Measurements from ENCODE around the gene CBFA2T3.

Gene CBFA2T3

GRCh38 chr16:88909431-88910210, 67.4 kb downstream of the CBFA2T3 start:
- DNase-seq (ENCODE audit: low read depth in 1 of 2, low spot score in 1 of 2): no peak
- no peak overlapping the region for H3K27ac ChIP-seq (replicated peaks)
- H3K4me3 ChIP-seq (replicated peaks; ENCODE audit: insufficient read depth, low read length): no peak overlapping the region
- no peak for TF ChIP-seq REST (IDR thresholded peaks at IDR 0.05; ENCODE audit: insufficient replicate concordance, low read depth)
- TF ChIP-seq POLR2AphosphoS5 (IDR thresholded peaks at IDR 0.05; ENCODE audit: low read depth): no peak
- TF ChIP-seq GABPA (IDR thresholded peaks at IDR 0.05; ENCODE audit: low read depth): no peak
- no peak for TF ChIP-seq SPI1 (IDR thresholded peaks at IDR 0.05; ENCODE audit: borderline replicate concordance, low read depth)
- H3K27me3 ChIP-seq (ENCODE audit: insufficient read depth, poor library complexity, severe bottlenecking): no peaks in the 10 kb centered on the region

GRCh38 chr16:88908307-88908706, 68.7 kb downstream of the CBFA2T3 start:
- TF ChIP-seq SPI1 (IDR thresholded peaks at IDR 0.05; ENCODE audit: borderline replicate concordance, low read depth) (no peak), POLR2AphosphoS5 (IDR thresholded peaks at IDR 0.05; ENCODE audit: low read depth) (no peak), GABPA (IDR thresholded peaks at IDR 0.05; ENCODE audit: low read depth) (no peak), CTCF (IDR thresholded peaks at IDR 0.05; ENCODE audit: insufficient read depth, low read length) (no peak), REST (IDR thresholded peaks at IDR 0.05; ENCODE audit: insufficient replicate concordance, low read depth) (no peak)
- Histone ChIP-seq H3K27ac (replicated peaks) (no peak overlapping the region), H3K4me3 (replicated peaks; ENCODE audit: insufficient read depth, low read length) (no peak overlapping the region), H3K27me3 (ENCODE audit: insufficient read depth, poor library complexity, severe bottlenecking) (no peaks in the 10 kb centered on the region)
- no peak for DNase-seq (ENCODE audit: low read depth in 1 of 2, low spot score in 1 of 2)

- Histone ChIP-seq H3K27me3 (ENCODE audit: insufficient read depth, poor library complexity, severe bottlenecking) (no peaks in the 10 kb centered on the region), H3K4me3 (replicated peaks; ENCODE audit: insufficient read depth, low read length) (no peak overlapping the region), H3K27ac (replicated peaks) (no peak overlapping the region)
- no peak for DNase-seq (ENCODE audit: low read depth in 1 of 2, low spot score in 1 of 2)
- TF ChIP-seq REST (IDR thresholded peaks at IDR 0.05; ENCODE audit: insufficient replicate concordance, low read depth): no peak
- no peak for TF ChIP-seq GABPA (IDR thresholded peaks at IDR 0.05; ENCODE audit: low read depth)
- TF ChIP-seq SPI1 (IDR thresholded peaks at IDR 0.05; ENCODE audit: borderline replicate concordance, low read depth): no peak
- no peak for TF ChIP-seq CTCF (IDR thresholded peaks at IDR 0.05; ENCODE audit: insufficient read depth, low read length)
- TF ChIP-seq POLR2AphosphoS5 (IDR thresholded peaks at IDR 0.05; ENCODE audit: low read depth): no peak
These were observed 69.2 kb downstream of the CBFA2T3 start for GRCh38 chr16:88907768-88908167.

Data from HL-60 (cell line).